Midbrain (tissue), 1 donor: ENCODE results near the gene SRGAP1.

Experiments used
- DNase-seq: peaks from one replicate; lab custom pipeline; 2025; lab: John Stamatoyannopoulos, UW

SRGAP1 gene

DNA sequence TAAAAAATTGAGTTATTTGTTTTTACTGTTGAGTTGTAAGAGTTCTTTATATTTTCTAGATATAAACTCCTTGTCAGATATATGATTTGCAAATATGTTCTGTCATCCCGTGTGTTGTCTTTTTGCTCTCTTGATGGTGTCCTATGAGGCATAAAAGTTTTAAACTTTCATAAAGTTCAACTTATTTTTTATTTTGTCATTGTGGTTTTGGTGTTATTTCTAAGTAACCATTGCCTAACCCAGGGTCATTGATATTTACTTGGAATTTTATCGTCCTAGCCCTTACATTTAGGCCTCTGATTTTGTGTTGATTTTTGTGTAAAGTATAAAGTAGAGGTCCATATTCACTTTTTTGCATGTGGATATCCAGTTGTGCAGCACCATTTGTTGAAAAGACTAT lies 63.1 kb downstream of the SRGAP1 start:
- DNase-seq: no peak

GRCh38 chr12:63909746-63910145 lies 65.2 kb downstream of the SRGAP1 start:
- DNase-seq: no peak

DNA sequence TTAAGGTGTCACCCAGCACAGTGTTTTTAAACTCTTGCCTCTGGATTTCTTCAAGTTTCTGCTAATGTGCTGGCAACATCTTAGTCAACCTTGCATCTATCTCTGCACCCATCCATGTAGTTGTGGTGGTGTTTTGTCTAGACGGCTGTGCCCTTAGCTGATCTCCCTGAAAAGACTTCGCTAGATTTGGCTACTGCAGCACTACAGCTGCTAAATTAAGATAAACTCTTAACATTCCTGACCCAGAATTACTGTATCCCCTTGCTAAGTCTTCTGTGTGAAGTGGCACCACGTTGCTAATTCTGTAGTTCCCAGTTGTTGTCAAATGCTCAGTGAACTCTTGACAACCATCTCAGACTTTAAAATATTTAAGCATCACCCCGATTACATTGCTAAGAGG lies 66.8 kb downstream of the SRGAP1 start:
- DNase-seq: no peak

- no peak for DNase-seq
Observed at GRCh38 chr12:63912651-63913050, 68.2 kb downstream of the SRGAP1 start.

- no peak for DNase-seq
Observed at GRCh38 chr12:63913929-63914328, 69.4 kb downstream of the SRGAP1 start.

DNA sequence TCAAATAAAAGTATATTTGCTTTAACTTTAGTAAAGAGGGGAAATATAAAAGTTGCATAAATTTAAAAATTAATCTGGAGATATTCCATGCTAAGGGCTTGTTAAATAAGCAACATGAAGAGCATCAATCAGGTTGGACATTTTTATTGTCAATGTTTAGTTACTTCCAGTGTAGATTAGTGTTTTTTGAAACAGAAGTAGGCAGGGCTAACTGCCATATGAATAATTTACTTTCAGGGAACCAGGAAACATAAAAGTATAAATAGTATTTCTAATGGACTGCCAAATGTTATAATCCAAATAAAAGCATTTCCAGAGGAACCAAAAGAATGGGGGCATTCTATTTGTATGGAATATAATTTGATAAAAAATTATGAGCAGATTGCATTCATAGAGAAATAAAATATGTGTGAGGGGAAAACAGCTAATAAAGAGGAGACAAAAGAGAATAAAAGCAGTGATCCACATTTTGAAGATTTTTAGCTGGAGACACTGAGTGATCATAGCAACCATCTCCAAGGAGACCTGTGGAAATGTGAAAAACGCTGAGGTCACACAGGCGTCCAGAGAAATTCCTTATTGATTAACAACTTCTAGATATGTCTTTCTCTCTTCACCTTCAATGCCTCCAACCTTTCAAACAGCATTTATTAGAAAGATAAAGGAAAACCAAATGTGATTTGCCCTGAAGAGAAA lies 70.8 kb downstream of the SRGAP1 start:
- DNase-seq: no peak

GRCh38 chr12:63916561-63917476 lies 72.3 kb downstream of the SRGAP1 start:
- DNase-seq: no peak

DNA sequence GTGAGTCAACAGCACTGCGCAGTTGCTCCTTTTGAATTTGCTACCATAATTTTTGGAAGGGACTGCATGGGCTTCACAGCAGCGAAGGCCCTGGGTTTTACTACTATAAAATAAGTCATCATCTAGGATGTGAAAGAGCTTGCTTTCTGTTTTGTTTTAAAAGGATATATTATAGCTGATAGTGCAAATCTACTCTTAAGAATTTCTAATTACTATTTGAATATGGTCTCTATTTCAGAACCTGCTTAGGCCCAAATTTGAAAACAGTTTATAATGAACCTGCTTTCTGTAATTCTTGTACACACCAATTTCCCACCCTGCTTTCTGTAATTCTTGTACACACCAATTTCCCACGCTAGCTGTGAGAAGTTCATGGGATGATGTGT lies 73.0 kb downstream of the SRGAP1 start:
- no peak for DNase-seq

DNA sequence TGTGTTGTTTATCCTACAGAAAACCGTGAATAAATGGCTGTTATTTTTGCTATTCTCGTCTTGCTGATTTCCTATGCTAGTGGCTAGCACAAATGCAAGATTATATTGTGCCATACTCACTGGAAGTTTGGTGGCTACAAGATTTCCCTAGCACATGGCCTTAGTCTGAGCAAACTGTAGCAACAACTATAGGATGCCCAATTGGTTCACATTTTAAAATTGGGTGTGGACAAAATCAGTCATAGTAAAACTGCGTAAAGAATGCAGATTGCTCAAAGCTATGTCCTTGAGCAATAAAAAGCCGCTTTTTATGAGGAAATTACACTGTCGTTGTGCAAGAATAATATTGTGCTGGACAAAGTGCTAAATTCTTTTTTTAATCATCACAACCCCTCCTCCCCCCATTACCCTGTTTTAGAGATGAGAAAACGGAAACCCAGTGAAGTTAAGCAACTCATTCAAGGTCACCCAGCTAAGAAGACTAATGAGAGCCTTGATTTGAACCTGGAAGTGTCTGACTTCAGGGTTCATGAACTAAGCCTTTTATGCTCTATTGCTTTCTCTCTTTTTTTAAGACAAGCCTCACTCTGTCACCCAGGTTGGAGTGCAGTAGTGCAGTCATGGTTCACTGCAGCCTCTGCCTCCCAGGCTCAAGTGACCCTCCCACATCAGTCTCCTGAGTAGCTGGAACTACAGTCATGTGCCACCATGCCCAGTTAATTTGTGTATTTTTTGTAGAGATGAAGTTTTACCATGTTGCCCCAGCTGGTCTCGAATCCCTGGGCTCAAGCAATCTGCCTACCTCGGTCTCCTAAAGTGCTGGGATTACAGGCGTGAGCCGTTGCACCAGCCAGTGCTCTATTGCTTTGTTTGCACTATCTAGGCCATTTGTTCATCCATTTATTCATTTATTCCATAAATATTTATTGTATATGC lies 73.6 kb downstream of the SRGAP1 start:
- DNase-seq: no peak

GRCh38 chr12:63918800-63919300 lies 74.3 kb downstream of the SRGAP1 start:
- DNase-seq: no peak

DNA sequence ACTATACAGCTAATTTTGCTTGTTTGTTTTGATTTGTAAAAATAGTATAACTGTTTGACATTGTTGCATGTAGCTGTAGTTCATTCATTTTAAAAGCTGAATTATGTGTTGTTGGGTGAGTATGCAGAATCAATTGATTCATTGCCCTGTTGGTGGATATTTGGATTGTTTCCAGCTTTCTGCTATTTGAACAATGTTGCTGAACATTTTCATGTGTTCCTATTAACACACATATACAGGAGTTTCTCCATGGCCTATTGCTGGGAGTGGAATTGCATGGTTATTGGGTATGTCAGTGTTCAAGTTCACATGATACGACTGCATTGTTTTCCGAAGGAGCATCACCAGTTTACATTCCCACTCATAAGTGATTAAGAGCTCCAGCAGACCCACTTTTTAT lies 75.3 kb downstream of the SRGAP1 start:
- no peak for DNase-seq

DNA sequence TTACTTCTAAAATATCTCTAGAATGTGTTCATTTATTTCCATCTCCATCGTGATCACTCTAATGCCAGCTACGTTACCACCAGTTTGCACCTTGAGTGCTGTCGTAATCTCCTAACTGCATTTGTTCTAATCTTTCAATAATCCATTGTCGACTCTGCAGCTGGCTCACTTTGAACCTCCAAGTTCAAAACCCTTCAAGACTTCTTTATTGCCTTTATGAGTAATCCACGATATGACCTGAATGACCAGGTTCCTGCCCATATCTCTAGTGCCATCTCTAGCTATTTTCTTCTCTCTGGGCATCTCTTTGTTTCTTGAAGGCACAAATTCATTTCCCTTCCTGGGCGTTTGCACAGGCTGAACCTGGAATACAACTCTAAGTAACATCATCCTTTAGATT lies 76.7 kb downstream of the SRGAP1 start:
- no peak for DNase-seq

- DNase-seq: no peak
Observed at GRCh38 chr12:63922474-63922873, 78.0 kb downstream of the SRGAP1 start.

- no peak for DNase-seq
Observed at GRCh38 chr12:63924781-63925180, 80.3 kb downstream of the SRGAP1 start.

DNA sequence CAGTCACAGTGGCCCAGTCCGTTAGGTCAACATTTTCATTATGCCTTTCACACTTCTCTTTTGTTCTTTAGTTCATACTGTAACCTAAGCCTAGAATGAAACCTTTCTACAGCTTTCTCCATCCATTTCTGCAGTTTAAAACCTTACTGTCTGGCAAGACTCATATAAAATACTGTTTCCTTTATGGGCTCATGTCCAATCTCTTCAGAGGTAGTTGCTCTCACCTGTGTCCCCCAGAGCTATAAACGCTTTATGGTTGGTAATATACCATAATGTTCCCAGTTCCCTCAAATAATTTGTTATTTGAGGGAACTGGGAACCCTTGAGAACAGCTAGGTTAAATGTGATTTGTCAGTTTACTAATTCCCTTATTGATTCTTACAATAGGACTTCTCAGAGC lies 83.0 kb downstream of the SRGAP1 start:
- no peak for DNase-seq

- no peak for DNase-seq
Observed at GRCh38 chr12:63928305-63928704, 83.8 kb downstream of the SRGAP1 start.

DNA sequence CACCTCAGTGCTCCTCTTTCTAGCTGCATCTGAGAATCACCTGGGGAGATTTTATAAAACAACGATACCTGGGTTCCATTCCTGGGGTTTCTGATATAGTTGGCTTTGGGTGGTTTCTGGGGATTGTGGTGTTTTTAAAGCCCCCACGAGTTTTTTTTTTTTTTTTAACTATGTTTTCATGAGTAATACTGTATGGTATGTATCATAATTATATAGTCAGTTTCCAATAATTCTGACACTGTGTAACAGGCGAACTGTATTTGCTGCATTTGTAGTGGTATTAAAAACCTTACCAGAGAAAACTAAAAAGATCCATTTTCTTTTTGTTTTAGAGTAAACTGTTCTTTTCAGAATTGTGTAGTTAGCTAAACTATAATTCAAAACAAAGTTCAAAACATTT lies 84.9 kb downstream of the SRGAP1 start:
- no peak for DNase-seq

DNA sequence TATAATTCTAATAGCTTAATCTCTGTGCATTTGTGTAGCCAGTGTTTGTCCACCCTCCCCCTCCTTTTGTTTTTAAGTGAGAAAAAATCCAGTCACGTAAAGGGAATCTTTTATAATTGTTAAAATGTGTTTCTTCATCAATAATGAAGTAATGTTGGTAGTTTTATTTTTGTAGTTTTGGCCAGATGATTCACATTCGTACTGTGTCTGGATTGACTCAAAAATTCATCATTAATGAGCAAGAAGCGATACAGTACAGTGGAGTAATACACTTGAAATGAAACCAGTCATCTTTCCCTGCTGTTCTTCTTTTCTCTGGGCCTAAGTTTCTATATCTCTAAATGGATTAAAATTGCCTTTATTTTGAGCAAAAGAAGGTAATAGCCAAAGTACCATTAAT lies 86.5 kb downstream of the SRGAP1 start:
- DNase-seq: no peak

DNA sequence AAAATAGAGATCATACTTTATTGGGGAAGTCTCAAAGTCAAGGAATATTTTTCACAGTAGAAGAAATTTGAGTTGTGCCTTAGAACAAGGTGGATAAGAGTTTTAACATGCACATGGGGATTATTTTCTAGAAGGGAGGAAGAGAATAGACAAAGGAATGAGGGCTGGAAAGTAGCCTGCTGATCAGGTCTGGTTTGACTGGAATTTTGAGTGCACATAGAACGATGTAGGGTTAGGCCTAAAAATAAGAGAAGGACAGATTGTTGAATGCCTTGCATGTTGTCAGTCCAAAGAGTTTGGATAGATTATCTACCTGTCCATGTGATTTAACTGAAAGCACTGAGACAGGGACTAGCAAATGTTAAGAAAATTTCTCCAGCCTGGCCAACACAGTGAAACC lies 87.2 kb downstream of the SRGAP1 start:
- DNase-seq: no peak

DNA sequence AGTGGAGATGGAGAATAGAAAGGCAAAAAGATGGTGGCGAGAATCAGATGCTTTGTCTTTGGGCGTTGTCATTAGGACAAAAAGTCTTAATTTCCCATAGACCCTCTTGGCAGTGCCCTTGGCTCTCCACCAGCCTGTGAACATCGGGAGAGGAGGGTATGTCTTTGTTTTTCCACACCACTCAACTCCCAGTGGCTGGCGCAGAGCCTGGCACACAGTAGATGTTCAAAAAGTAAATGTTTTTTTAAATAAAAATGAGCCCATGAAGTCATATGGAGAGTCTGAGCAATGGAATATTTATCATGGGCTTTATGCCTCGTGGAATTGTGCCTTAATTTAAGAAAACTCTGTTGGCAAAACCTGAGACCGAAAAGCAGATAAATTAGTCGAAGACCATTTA lies 90.4 kb downstream of the SRGAP1 start:
- DNase-seq: no peak

- no peak for DNase-seq
Observed at GRCh38 chr12:63935361-63935760, 90.9 kb downstream of the SRGAP1 start.
